ENCODE data around the gene MAGI1. TPM values are rescaled to one million over a fixed set of nuclear protein-coding genes. Genes with fewer than 3 reads are reported as not detected.
"Not testable (repeated sequence)": the region's sequence is repeated elsewhere in the genome, so short reads cannot be mapped to it uniquely, and the experiment has no call there.

Gene MAGI1
- total RNA-seq, 4 donors from 2014 or later, result 17.2 to 40.8 (median 28.1) TPM

- peaks cover 0 to 6% (median 0%) of the 10 kb centered on the region in 3 donors for H3K4me1 ChIP-seq
Measured at GRCh38 chr3:65894126-65894525, 144.6 kb downstream of the MAGI1 start.

GRCh38 chr3:65893631-65894030, 145.1 kb downstream of the MAGI1 start:
- 63 to 67% methylated on average over 2 of the region's 2 CpGs for WGBS, 2 donors (ENCODE audit: low coverage in 1 of 2)
- TF ChIP-seq EP300 (IDR thresholded peaks at IDR 0.05) (no peak), POLR2A (IDR thresholded peaks at IDR 0.05) (no peak)
- no peaks in the 10 kb centered on the region for H3K27me3 ChIP-seq
- peaks cover 0 to 11% (median 0%) of the 10 kb centered on the region in 3 donors for H3K4me1 ChIP-seq
- H3K27ac ChIP-seq, result no peak overlapping the region
- H3K4me3 ChIP-seq, result no peak overlapping the region
- H3K36me3 ChIP-seq, result no peaks in the 10 kb centered on the region
- no peak for ATAC-seq
- H3K9me3 ChIP-seq, result no peaks in the 10 kb centered on the region

More at GRCh38 chr3:65894126-65894525, 144.6 kb downstream of the MAGI1 start:
- Histone ChIP-seq H3K4me3 (no peak overlapping the region), H3K27me3 (no peaks in the 10 kb centered on the region), H3K27ac (no peak overlapping the region), H3K36me3 (no peaks in the 10 kb centered on the region), H3K9me3 (no peaks in the 10 kb centered on the region)
- TF ChIP-seq CTCF (IDR thresholded peaks at IDR 0.05) (no peak), POLR2A (IDR thresholded peaks at IDR 0.05) (no peak), POLR2AphosphoS5 (IDR thresholded peaks at IDR 0.05) (no peak), EP300 (IDR thresholded peaks at IDR 0.05) (no peak)
- 61 to 100% methylated on average over 2 of the region's 2 CpGs for WGBS, 2 donors (ENCODE audit: low coverage in 1 of 2)
- no peak for ATAC-seq

- not testable (repeated sequence) for H3K9me3 ChIP-seq, ATAC-seq, H3K27me3 ChIP-seq, H3K4me3 ChIP-seq, H3K36me3 ChIP-seq, H3K27ac ChIP-seq
- 95 to 100% methylated on average over 1 to 2 of the region's 2 CpGs for WGBS, 2 donors (ENCODE audit: low coverage in 1 of 2)
- H3K4me1 ChIP-seq, result peaks cover 0 to 11% (median 0%) of the 10 kb centered on the region in 3 donors
Measured at GRCh38 chr3:65891477-65891876, 147.2 kb downstream of the MAGI1 start.

GRCh38 chr3:65890328-65890727, 148.4 kb downstream of the MAGI1 start:
- no peak for TF ChIP-seq CTCF (IDR thresholded peaks at IDR 0.05)
- no peak for TF ChIP-seq POLR2AphosphoS5 (IDR thresholded peaks at IDR 0.05)
- no peak for TF ChIP-seq EP300 (IDR thresholded peaks at IDR 0.05)
- no peak for TF ChIP-seq POLR2A (IDR thresholded peaks at IDR 0.05)
- Histone ChIP-seq H3K27me3 (no peaks in the 10 kb centered on the region), H3K4me1 (peaks cover 0 to 11% (median 0%) of the 10 kb centered on the region in 3 donors), H3K36me3 (no peaks in the 10 kb centered on the region), H3K4me3 (no peak overlapping the region), H3K9me3 (no peaks in the 10 kb centered on the region), H3K27ac (no peak overlapping the region)
- whole genome bisulfite sequencing, 2 donors (ENCODE audit: low coverage in 1 of 2), result 90 to 91% methylated on average over 6 of the region's 6 CpGs
- ATAC-seq, result no peak

GRCh38 chr3:65889707-65890099, 149.0 kb downstream of the MAGI1 start:
- H3K36me3 ChIP-seq, result no peaks in the 10 kb centered on the region
- H3K9me3 ChIP-seq, result no peaks in the 10 kb centered on the region
- 80% methylated on average over 3 of the region's 3 CpGs; no CpG with 5 or more reads in 1 of the 2 donors for WGBS, 2 donors (ENCODE audit: low coverage in 1 of 2)
- TF ChIP-seq POLR2A (IDR thresholded peaks at IDR 0.05), result no peak
- no peak for TF ChIP-seq EP300 (IDR thresholded peaks at IDR 0.05)
- TF ChIP-seq CTCF (IDR thresholded peaks at IDR 0.05), result no peak
- no peak for TF ChIP-seq POLR2AphosphoS5 (IDR thresholded peaks at IDR 0.05)
- H3K27me3 ChIP-seq, result no peaks in the 10 kb centered on the region
- no peak for ATAC-seq
- peaks cover 0 to 11% (median 0%) of the 10 kb centered on the region in 3 donors for H3K4me1 ChIP-seq
- no peak overlapping the region for H3K4me3 ChIP-seq
- H3K27ac ChIP-seq, result peak overlapping the region in 3 of 4 donors; percentile 49 to 70 (median 67)

- no peaks in the 10 kb centered on the region for H3K9me3 ChIP-seq
- peak; percentile 87 for ATAC-seq
- no peak overlapping the region for H3K4me3 ChIP-seq
- H3K27ac ChIP-seq, result peak overlapping the region in 3 of 4 donors; percentile 52 to 70 (median 67)
- H3K36me3 ChIP-seq, result no peaks in the 10 kb centered on the region
- no peaks in the 10 kb centered on the region for H3K27me3 ChIP-seq
- TF ChIP-seq POLR2AphosphoS5 (IDR thresholded peaks at IDR 0.05), result peak; percentile 70
- no peak for TF ChIP-seq CTCF (IDR thresholded peaks at IDR 0.05)
- TF ChIP-seq EP300 (IDR thresholded peaks at IDR 0.05), result no peak
- TF ChIP-seq POLR2A (IDR thresholded peaks at IDR 0.05), result no peak
- 33 to 38% methylated on average over 4 of the region's 4 CpGs for WGBS, 2 donors (ENCODE audit: low coverage in 1 of 2)
- peaks cover 0 to 11% (median 0%) of the 10 kb centered on the region in 3 donors for H3K4me1 ChIP-seq
Measured at GRCh38 chr3:65888980-65889706, 149.6 kb downstream of the MAGI1 start.
